Keratinocyte (primary cell): ENCODE data around the gene SNX19.

Experiments
- CTCF ChIP-seq, 3 experiments: IDR thresholded peaks in 1 of 3; conservative IDR thresholded peaks in 1 of 3; optimal IDR thresholded peaks in 1 of 3; 2 replicates in 2 of 3; 3 replicates in 1 of 3; pipeline versions ENCODE3 to v1.5.1; 2011; ENCODE audit warnings: low read length in 3 of 3, mild to moderate bottlenecking in 3 of 3, moderate library complexity in 2 of 3, control low read depth in 1 of 3, inconsistent platforms in 1 of 3; ENCODE audit not compliant: insufficient read depth in 2 of 3; ENCODE audit errors: extremely low read depth in 1 of 3
- EZH2 ChIP-seq: IDR thresholded peaks from one replicate; pipeline ENCODE4 v1.6.1; 2012; ENCODE audit warnings: inconsistent platforms, mild to moderate bottlenecking, low read length, moderate library complexity

GRCh38 chr11:130916910-130917309 is 631 bp upstream of the SNX19 start:
- TF ChIP-seq CTCF (optimal IDR thresholded peaks at IDR 0.05 in 1 of 3, IDR thresholded peaks at IDR 0.05 in 1 of 3, conservative IDR thresholded peaks at IDR 0.05 in 1 of 3; ENCODE audit: extremely low read depth in 1 of 3, insufficient read depth in 2 of 3, low read length in 3 of 3) (no peak), EZH2 (no peak)
